MM.1S (cell line): ENCODE data around the gene FARSB.
A peak's percentile ranks its signal among the peaks of the same experiment; 100 is the strongest.

Experiments used
- DNase-seq: peaks from one replicate; pipeline ENCODE4 v3.0.0-alpha.2; 2015
- H2AFZ ChIP-seq: fragments of 300-600 bp; sonication (generic); 2 replicates; pipeline ENCODE4 v1.6.0; 2016; ENCODE audit warnings: antibody characterized with exemption, low read length
- H3F3A ChIP-seq: fragments of 300-600 bp; sonication (generic); 2 replicates; pipeline ENCODE4 v1.6.1; 2016; ENCODE audit warnings: mild to moderate bottlenecking, antibody characterized with exemption, low read length, moderate library complexity, mixed read lengths; ENCODE audit not compliant: insufficient read depth
- H3K27ac ChIP-seq: fragments of 300-600 bp; sonication (generic); 2 replicates; pipeline ENCODE4 v1.5.1; 2016; ENCODE audit warnings: mild to moderate bottlenecking, low read length
- H3K27me3 ChIP-seq: fragments of 300-600 bp; sonication (generic); replicated peaks from 2 replicates; pipeline ENCODE4 v1.6.0; 2016; ENCODE audit warnings: low read length; ENCODE audit not compliant: insufficient read depth
- H3K36me3 ChIP-seq: fragments of 300-600 bp; sonication (generic); replicated peaks from 2 replicates; pipeline ENCODE4 v1.6.1; 2016; ENCODE audit warnings: mild to moderate bottlenecking, low read length, mixed read lengths; ENCODE audit not compliant: insufficient read depth
- H3K4me1 ChIP-seq: fragments of 300-600 bp; sonication (generic); 2 replicates; pipeline ENCODE4 v1.6.1; 2016; ENCODE audit warnings: low read length, mixed read lengths
- H3K4me2 ChIP-seq: fragments of 300-600 bp; sonication (generic); 2 replicates; pipeline ENCODE4 v1.6.0; 2016; ENCODE audit warnings: low read depth, low read length
- H3K4me3 ChIP-seq: fragments of 300-600 bp; sonication (generic); 2 replicates; pipeline ENCODE4 v1.5.1; 2016; ENCODE audit warnings: low read length, mixed read lengths
- H3K79me2 ChIP-seq: fragments of 300-600 bp; sonication (generic); 2 replicates; pipeline ENCODE4 v1.6.1; 2016; ENCODE audit warnings: mixed run types, low read length, mixed read lengths
- H3K9ac ChIP-seq: fragments of 300-600 bp; sonication (generic); 2 replicates; pipeline ENCODE4 v1.6.1; 2016; ENCODE audit warnings: low read length, mixed read lengths
- H3K9me2 ChIP-seq: fragments of 300-600 bp; sonication (generic); replicated peaks from 2 replicates; pipeline ENCODE4 v1.6.1; 2016; ENCODE audit warnings: mild to moderate bottlenecking, low read length, mixed read lengths; ENCODE audit not compliant: insufficient read depth
- H3K9me3 ChIP-seq: fragments of 300-600 bp; sonication (generic); replicated peaks from 2 replicates; pipeline ENCODE4 v1.6.1; 2016; ENCODE audit warnings: mild to moderate bottlenecking, low read length, mixed read lengths; ENCODE audit not compliant: insufficient read depth
- H4K20me1 ChIP-seq: fragments of 300-600 bp; sonication (generic); 2 replicates; pipeline ENCODE4 v1.6.1; 2016; ENCODE audit warnings: mild to moderate bottlenecking, low read length, moderate library complexity, mixed read lengths; ENCODE audit not compliant: insufficient read depth
- EZH2 ChIP-seq: fragments of 300-600 bp; sonication (generic); optimal IDR thresholded peaks from 2 replicates; pipeline ENCODE3; 2017; ENCODE audit warnings: low read depth, mild to moderate bottlenecking, antibody characterized with exemption, low read length, mixed read lengths
- EZH2phosphoT487 ChIP-seq: fragments of 300-600 bp; sonication (generic); IDR thresholded peaks from 2 replicates; pipeline ENCODE4 v1.6.1; 2018; ENCODE audit warnings: antibody characterized with exemption, low read length
- TF ChIP-seq, protein P1 (sequence below): fragments of 300-600 bp; sonication (generic); IDR thresholded peaks from 2 replicates; pipeline ENCODE4 v1.5.1; 2016; ENCODE audit warnings: antibody characterized with exemption, low read length, mixed read lengths

FARSB gene

DNA sequence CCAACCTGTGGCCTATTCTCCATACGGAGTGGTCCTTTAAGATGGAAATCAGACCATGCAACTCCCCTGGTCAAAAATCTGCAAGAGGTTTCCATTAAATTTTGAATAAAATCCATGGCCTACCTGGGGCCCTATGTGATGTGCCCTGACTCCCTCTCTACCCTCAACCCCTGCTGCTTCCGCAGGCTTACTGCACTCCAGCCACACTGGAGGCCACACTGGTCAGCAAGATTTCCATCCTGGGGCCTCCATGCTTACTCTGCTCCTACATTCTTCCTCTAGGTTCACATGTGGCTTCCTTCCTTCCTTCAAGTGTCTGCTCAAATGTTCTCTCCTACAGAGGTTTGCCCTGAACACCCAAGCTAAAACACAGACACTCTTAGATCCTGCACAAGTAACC, 40.6 kb downstream of the FARSB start:
- Histone ChIP-seq H3K4me3 (no peak overlapping the region), H3K27me3 (no peaks in the 10 kb centered on the region), H3K9me2 (no peaks in the 10 kb centered on the region), H3K27ac (no peak overlapping the region), H3K4me1 (no peaks in the 10 kb centered on the region), H2AFZ (no peak overlapping the region), H3K4me2 (no peak overlapping the region), H4K20me1 (no peaks in the 10 kb centered on the region; the same call in 1 of the 2 replicates), H3F3A (peaks cover 4% of the 10 kb centered on the region; the same call in 1 of the 2 replicates), H3K9me3 (no peaks in the 10 kb centered on the region), H3K9ac (no peak overlapping the region), H3K79me2 (peaks cover 21% of the 10 kb centered on the region), H3K36me3 (peaks cover 3% of the 10 kb centered on the region; the same call in 1 of the 2 replicates)
- no peak for DNase-seq
- TF ChIP-seq, protein P1, sequence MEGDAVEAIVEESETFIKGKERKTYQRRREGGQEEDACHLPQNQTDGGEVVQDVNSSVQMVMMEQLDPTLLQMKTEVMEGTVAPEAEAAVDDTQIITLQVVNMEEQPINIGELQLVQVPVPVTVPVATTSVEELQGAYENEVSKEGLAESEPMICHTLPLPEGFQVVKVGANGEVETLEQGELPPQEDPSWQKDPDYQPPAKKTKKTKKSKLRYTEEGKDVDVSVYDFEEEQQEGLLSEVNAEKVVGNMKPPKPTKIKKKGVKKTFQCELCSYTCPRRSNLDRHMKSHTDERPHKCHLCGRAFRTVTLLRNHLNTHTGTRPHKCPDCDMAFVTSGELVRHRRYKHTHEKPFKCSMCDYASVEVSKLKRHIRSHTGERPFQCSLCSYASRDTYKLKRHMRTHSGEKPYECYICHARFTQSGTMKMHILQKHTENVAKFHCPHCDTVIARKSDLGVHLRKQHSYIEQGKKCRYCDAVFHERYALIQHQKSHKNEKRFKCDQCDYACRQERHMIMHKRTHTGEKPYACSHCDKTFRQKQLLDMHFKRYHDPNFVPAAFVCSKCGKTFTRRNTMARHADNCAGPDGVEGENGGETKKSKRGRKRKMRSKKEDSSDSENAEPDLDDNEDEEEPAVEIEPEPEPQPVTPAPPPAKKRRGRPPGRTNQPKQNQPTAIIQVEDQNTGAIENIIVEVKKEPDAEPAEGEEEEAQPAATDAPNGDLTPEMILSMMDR: no peak
- TF ChIP-seq EZH2 (no peak), EZH2phosphoT487 (no peak)

DNA sequence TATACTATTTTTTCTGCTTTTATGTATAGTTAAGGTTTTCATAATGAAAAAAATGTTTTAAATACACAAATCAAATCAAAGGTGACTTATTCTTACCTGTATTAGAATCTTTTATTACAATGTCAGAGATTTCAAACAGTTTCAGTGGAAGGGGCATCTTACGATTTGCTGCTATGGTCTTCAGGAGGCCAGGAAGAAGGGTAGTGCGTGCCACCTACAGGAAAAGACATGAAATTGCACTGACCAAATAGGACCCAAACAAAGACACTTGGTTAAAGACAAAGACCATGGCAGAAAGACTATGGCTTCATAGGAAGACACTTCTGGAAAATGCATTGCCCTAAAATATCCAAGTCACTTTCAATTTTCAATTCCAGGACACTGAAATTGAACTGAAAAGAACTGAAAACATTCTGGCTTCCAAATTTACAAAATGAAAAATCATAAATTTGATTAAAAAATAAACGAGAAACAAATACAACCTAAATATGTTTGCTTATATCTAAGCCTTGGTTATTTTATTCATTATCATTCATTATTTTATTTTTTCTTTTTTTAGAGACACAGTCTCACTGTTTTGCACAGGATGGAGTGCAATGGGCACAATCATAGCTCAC, 42.1 kb downstream of the FARSB start:
- H3K27ac ChIP-seq: no peak overlapping the region
- H3K9me3 ChIP-seq: no peaks in the 10 kb centered on the region
- H3K27me3 ChIP-seq: no peaks in the 10 kb centered on the region
- no peaks in the 10 kb centered on the region; the same call in 1 of the 2 replicates for H4K20me1 ChIP-seq
- H3K9me2 ChIP-seq: no peaks in the 10 kb centered on the region
- TF ChIP-seq EZH2 (no peak), EZH2phosphoT487 (no peak)
- TF ChIP-seq, protein P1: peak; percentile 69
- no peak overlapping the region for H2AFZ ChIP-seq
- no peak overlapping the region for H3K4me2 ChIP-seq
- H3K9ac ChIP-seq: no peak overlapping the region
- peaks cover 27% of the 10 kb centered on the region for H3K79me2 ChIP-seq
- DNase-seq: peak; percentile 51
- H3K4me3 ChIP-seq: no peak overlapping the region
- peaks cover 9% of the 10 kb centered on the region; the same call in 1 of the 2 replicates for H3K36me3 ChIP-seq
- peaks cover 4% of the 10 kb centered on the region; the same call in 1 of the 2 replicates for H3F3A ChIP-seq
- no peaks in the 10 kb centered on the region for H3K4me1 ChIP-seq

DNA sequence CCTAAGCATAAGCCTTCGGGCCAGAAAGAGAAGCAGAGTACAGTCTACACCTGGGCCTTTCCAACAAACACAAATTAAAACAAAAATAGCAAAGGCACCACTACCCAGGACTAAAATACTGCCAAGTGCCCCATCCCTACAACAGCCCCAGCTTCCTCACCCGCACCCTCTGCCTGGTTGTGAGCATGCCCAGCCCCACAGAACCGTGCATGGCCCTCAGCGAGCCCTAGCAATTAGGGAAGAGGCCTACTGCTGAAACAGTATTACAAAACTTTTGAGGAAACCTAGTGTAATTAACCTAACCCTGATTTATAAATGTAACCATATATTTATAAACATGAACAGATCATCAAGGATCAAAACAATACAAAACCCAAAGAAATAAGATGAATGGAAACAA, 44.2 kb downstream of the FARSB start:
- H3K4me2 ChIP-seq: no peak overlapping the region
- H3K9ac ChIP-seq: no peak overlapping the region
- no peaks in the 10 kb centered on the region for H3K9me3 ChIP-seq
- no peaks in the 10 kb centered on the region for H3K4me1 ChIP-seq
- H3F3A ChIP-seq: peaks cover 4% of the 10 kb centered on the region; the same call in 1 of the 2 replicates
- peaks cover 9% of the 10 kb centered on the region; the same call in 1 of the 2 replicates for H3K36me3 ChIP-seq
- no peak overlapping the region for H3K27ac ChIP-seq
- DNase-seq: no peak
- no peaks in the 10 kb centered on the region for H4K20me1 ChIP-seq
- TF ChIP-seq, protein P1: no peak
- TF ChIP-seq EZH2phosphoT487 (no peak), EZH2 (no peak)
- no peak overlapping the region for H2AFZ ChIP-seq
- no peaks in the 10 kb centered on the region for H3K9me2 ChIP-seq
- peaks cover 44% of the 10 kb centered on the region for H3K79me2 ChIP-seq
- no peaks in the 10 kb centered on the region for H3K27me3 ChIP-seq
- H3K4me3 ChIP-seq: no peak overlapping the region
